HL-60 (cell line): ENCODE results near the gene GSX2.

ENCODE experiments used
- DNase-seq, 2 experiments: peaks; one replicate each; pipeline ENCODE4 v3.0.0-alpha.2; 2010 to 2020; ENCODE audit warnings: low read depth in 1 of 2, low spot score in 1 of 2
- H3K27ac ChIP-seq: fragments of 250-450 bp; sonication (Bioruptor Pico); replicated peaks from 2 replicates; pipeline ENCODE4 v1.5.1; 2020; ENCODE audit warnings: mild to moderate bottlenecking, moderate library complexity
- H3K27me3 ChIP-seq: fragments of 250-450 bp; sonication (Bioruptor Pico); 2 replicates; pipeline ENCODE4 v1.5.1; 2021; ENCODE audit warnings: mild to moderate bottlenecking, moderate library complexity; ENCODE audit not compliant: insufficient read depth, poor library complexity, severe bottlenecking
- H3K4me3 ChIP-seq: replicated peaks from 2 replicates; pipeline ENCODE4 v1.5.1; 2011; ENCODE audit warnings: mild to moderate bottlenecking, control low read depth, low read length; ENCODE audit not compliant: insufficient read depth
- CTCF ChIP-seq: IDR thresholded peaks from one replicate; pipeline ENCODE4 v1.5.1; 2011; ENCODE audit warnings: low read length, control low read depth, inconsistent platforms; ENCODE audit not compliant: insufficient read depth
- GABPA ChIP-seq: IDR thresholded peaks from 2 replicates; pipeline ENCODE4 v1.6.1; 2012; ENCODE audit warnings: low read depth
- POLR2AphosphoS5 ChIP-seq: IDR thresholded peaks from 2 replicates; pipeline ENCODE4 v1.6.1; 2012; ENCODE audit warnings: low read depth
- SPI1 ChIP-seq: IDR thresholded peaks from 2 replicates; pipeline ENCODE4 v1.6.1; 2012; ENCODE audit warnings: low read depth, mild to moderate bottlenecking, borderline replicate concordance
- TF ChIP-seq, protein P1 (sequence below): IDR thresholded peaks from 2 replicates; pipeline ENCODE4 v1.6.1; 2012; ENCODE audit warnings: low read depth; ENCODE audit not compliant: insufficient replicate concordance

Gene GSX2

DNA sequence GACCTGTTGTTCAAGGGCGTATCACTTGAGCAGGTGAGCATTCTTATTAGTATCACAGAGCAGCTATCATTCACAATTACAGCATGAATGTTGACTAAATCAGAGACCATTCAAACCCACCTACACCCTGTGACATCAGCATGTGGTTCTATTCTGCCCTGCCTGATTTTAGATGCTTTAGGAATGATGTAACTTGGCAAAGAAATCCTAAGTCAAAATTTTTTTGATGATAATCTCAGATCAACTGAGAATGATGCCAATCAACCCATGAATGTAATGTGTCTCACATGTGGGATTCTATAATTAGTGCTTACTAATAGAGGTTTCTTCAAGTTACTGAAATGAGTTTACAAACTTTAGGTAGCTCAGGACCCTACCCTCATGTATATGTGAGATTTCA lies 22.2 kb upstream of the GSX2 start:
- DNase-seq, result no peak
- no peak overlapping the region for H3K4me3 ChIP-seq
- H3K27me3 ChIP-seq, result no peaks in the 10 kb centered on the region
- H3K27ac ChIP-seq, result no peak overlapping the region
- TF ChIP-seq GABPA (no peak), CTCF (no peak), SPI1 (no peak), POLR2AphosphoS5 (no peak)
- TF ChIP-seq, protein P1, sequence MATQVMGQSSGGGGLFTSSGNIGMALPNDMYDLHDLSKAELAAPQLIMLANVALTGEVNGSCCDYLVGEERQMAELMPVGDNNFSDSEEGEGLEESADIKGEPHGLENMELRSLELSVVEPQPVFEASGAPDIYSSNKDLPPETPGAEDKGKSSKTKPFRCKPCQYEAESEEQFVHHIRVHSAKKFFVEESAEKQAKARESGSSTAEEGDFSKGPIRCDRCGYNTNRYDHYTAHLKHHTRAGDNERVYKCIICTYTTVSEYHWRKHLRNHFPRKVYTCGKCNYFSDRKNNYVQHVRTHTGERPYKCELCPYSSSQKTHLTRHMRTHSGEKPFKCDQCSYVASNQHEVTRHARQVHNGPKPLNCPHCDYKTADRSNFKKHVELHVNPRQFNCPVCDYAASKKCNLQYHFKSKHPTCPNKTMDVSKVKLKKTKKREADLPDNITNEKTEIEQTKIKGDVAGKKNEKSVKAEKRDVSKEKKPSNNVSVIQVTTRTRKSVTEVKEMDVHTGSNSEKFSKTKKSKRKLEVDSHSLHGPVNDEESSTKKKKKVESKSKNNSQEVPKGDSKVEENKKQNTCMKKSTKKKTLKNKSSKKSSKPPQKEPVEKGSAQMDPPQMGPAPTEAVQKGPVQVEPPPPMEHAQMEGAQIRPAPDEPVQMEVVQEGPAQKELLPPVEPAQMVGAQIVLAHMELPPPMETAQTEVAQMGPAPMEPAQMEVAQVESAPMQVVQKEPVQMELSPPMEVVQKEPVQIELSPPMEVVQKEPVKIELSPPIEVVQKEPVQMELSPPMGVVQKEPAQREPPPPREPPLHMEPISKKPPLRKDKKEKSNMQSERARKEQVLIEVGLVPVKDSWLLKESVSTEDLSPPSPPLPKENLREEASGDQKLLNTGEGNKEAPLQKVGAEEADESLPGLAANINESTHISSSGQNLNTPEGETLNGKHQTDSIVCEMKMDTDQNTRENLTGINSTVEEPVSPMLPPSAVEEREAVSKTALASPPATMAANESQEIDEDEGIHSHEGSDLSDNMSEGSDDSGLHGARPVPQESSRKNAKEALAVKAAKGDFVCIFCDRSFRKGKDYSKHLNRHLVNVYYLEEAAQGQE, result no peak

GRCh38 chr4:54082168-54082567 lies 17.8 kb upstream of the GSX2 start:
- Histone ChIP-seq H3K27ac (no peak overlapping the region), H3K4me3 (no peak overlapping the region), H3K27me3 (peaks cover 3% of the 10 kb centered on the region)
- TF ChIP-seq POLR2AphosphoS5 (no peak), CTCF (no peak)
- no peak for DNase-seq

GRCh38 chr4:54085284-54085683 lies 14.7 kb upstream of the GSX2 start:
- TF ChIP-seq, protein P1, result no peak
- TF ChIP-seq GABPA (no peak), SPI1 (no peak), CTCF (no peak), POLR2AphosphoS5 (no peak)
- no peak overlapping the region for H3K4me3 ChIP-seq
- H3K27me3 ChIP-seq, result peaks cover 9% of the 10 kb centered on the region
- no peak overlapping the region for H3K27ac ChIP-seq
- DNase-seq, result no peak

- Histone ChIP-seq H3K27me3 (peaks cover 30% of the 10 kb centered on the region), H3K4me3 (no peak overlapping the region), H3K27ac (no peak overlapping the region)
- TF ChIP-seq SPI1, result no peak
- TF ChIP-seq, protein P1, result no peak
- TF ChIP-seq CTCF, result no peak
- no peak for TF ChIP-seq GABPA
- no peak for TF ChIP-seq POLR2AphosphoS5
- DNase-seq, result no peak
Measured at GRCh38 chr4:54089875-54090274, 10.1 kb upstream of the GSX2 start.
